ENCODE results near the gene CBL.

The CBL gene

GRCh38 chr11:119347940-119348605 is 141.9 kb downstream of the CBL start:
- no peak for TF ChIP-seq CTCF (conservative IDR thresholded peaks at IDR 0.05)
- TF ChIP-seq ZFX (IDR thresholded peaks at IDR 0.05) = no peak
- no peak overlapping the region for H3K27ac ChIP-seq

- H3K27ac ChIP-seq = no peak overlapping the region
These were observed 144.2 kb downstream of the CBL start for GRCh38 chr11:119350302-119350701.

GRCh38 chr11:119351232-119351631 is 145.1 kb downstream of the CBL start:
- H3K27ac ChIP-seq = no peak overlapping the region
- no peak for TF ChIP-seq ZFX (IDR thresholded peaks at IDR 0.05)
- TF ChIP-seq CTCF (conservative IDR thresholded peaks at IDR 0.05) = no peak

More at GRCh38 chr11:119350302-119350701, 144.2 kb downstream of the CBL start:
- TF ChIP-seq ZFX (IDR thresholded peaks at IDR 0.05) (no peak), CTCF (conservative IDR thresholded peaks at IDR 0.05) (no peak)

- peak overlapping the region; percentile 10; the same call in 1 of the 2 replicates for H3K27ac ChIP-seq
- no peak for TF ChIP-seq ZFX (IDR thresholded peaks at IDR 0.05)
- TF ChIP-seq CTCF (conservative IDR thresholded peaks at IDR 0.05) = no peak
These were observed 146.7 kb downstream of the CBL start for GRCh38 chr11:119352857-119353260.

GRCh38 chr11:119355091-119355843 is 149.1 kb downstream of the CBL start:
- TF ChIP-seq CTCF (conservative IDR thresholded peaks at IDR 0.05) = no peak
- no peak overlapping the region for H3K27ac ChIP-seq

- peak; percentile 93 for TF ChIP-seq CTCF (conservative IDR thresholded peaks at IDR 0.05)
- no peak for TF ChIP-seq ZFX (IDR thresholded peaks at IDR 0.05)
- H3K27ac ChIP-seq = no peak overlapping the region
These were observed 150.4 kb downstream of the CBL start for GRCh38 chr11:119356349-119357031.

GRCh38 chr11:119357074-119357473 is 150.9 kb downstream of the CBL start:
- TF ChIP-seq ZFX (IDR thresholded peaks at IDR 0.05) (no peak), CTCF (conservative IDR thresholded peaks at IDR 0.05) (no peak)
- no peak overlapping the region for H3K27ac ChIP-seq
